Fibroblast of skin of right quadriceps (primary cell): ENCODE results near the gene GDAP1L1.
"Not testable (repeated sequence)": the region's sequence is repeated elsewhere in the genome, so short reads cannot be mapped to it uniquely, and the experiment has no call there.

ENCODE experiments used
- DNase-seq: peaks from one replicate; pipeline ENCODE4 v3.0.0-alpha.2; 2013

Gene GDAP1L1

GRCh38 chr20:44306927-44307326, 59.8 kb downstream of the GDAP1L1 start:
- no peak for DNase-seq

DNA sequence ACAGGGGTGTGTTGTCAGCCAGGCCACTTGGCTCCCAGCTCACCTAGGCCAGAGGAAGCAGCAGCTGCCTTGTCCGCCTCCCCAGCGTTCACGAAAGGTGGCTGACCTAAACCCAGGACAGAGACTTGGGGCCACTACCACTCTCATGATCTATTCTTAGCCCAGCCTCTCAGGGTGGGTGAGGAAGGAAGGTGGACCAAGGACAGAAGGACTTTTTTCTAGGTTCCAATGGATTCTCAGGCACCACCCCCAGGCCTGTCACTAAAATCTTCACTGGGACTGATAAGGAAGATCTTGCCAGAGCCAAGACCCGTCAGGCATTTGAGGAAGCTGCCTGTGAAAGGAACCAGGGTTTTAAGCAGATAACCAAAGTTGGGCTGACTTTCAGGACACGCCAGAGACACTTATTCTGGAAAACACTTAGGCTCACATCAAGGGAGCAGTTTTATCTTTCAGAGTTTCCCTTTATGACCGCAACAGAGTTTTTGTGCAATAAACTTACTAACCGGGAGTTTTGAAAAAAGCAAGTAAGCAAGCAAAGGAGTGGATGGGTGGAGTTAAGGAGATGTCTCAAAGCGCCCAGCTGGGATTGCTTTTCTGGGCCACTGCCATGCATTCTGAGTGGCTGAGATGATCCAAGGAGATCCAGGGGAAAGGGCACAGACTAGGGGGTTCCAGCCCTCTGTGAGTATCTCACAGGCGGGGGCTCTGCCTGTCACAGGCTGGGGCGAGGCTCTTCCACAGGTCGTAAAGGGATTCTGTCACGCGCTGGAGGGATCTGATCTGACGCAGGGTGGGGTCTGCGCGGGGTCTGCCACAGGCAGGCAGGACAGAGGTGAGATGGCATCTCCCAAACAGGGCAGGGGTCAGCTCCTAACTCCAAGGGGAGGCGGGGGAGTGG, 62.9 kb downstream of the GDAP1L1 start:
- peak; percentile 41 for DNase-seq

GRCh38 chr20:44310664-44311639, 63.8 kb downstream of the GDAP1L1 start, which contains the start of gene FITM2:
FITM2 (minus strand) TSS chr20:44311202; CDS start chr20:44311148, 54 bp downstream.
- DNase-seq: peak; percentile 97

DNA sequence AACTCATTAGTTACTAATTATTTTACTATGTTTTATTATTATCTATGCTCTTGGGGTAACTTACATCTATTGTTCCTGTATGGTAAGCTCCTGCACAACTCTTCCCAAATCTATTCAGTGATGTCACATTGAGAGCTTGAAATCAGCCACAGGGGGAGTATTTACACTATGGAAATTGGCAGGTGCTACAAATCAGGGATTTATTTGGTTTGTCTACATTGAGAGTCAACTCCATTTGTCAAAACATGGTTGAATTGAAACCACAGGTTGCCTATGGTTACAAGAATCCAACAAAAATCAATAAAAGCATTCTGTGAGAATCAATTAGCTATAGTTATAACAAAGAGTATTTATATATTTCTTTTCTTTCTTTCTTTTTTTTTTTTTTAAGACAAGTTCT, 67.8 kb downstream of the GDAP1L1 start:
- no peak for DNase-seq

DNA sequence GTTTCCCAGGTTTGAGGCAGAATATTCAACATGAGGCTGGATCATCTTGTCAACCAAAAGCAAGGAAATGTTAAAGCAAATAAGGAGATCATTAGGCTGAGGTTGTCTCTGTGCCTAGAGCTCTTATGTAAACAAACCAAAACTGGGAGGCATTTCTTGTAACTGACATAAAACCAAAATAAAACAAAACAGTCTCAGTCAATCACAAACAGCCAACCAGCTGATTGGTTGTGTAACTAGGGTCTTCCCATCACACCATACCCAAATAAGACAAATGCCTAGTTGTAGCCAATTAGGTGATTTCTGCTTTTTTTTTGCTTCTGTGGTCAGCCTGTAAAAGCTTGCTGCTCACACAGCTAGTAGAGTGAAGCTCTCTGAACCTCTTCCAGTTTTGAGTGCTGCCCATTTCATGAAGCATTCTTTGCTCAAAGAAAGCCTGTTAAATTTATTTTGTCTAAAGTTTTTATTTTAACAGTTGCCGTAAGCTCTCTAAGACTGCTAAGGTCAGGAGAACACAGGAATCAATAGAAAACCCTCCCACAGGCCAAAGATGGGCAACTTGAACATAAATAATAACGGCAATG, 72.8 kb downstream of the GDAP1L1 start:
- DNase-seq: no peak

- DNase-seq: no peak
These were observed 77.2 kb downstream of the GDAP1L1 start for GRCh38 chr20:44324343-44324742.

- no peak for DNase-seq
These were observed 79.5 kb downstream of the GDAP1L1 start for GRCh38 chr20:44326391-44327159.

DNA sequence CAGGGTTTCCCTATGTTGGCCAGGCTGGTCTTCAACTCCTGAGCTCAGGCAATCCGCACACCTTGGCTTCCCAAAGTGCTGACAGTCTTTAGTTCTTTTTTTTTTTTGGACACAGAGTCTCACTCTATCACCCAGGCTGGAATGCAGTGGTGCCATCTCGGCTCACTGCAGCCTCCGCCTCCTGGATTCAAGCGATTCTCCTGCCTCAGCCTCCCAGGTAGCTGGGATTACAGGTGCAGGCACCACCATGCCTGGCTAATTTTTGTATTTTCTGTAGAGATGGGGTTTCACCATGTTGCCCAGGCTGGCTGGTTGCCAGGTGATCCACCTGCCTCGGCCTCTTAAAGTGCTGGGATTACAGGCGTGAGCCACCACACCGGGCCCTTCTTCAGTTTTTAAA, 80.6 kb downstream of the GDAP1L1 start:
- DNase-seq: not testable (repeated sequence)

DNA sequence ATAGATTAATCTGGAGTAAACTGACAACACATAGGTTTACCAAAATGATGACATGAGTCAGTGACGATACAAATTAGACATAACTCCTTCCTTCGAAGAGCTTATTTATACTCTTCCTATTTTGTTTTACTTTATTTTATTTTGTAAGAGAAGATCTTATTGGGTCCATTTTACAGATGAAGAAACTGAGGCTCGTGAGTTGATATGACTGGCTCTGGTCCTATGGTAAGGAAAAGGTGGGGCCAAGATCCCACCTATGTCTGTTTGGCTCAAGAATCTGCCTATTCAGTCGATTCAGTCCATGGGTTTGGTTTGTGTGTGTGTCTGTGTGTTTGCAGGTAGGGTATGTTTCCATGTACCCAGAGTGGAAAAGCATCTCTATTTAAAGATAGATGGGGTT, 81.3 kb downstream of the GDAP1L1 start:
- no peak for DNase-seq
